Stimulated activated CD4-positive, alpha-beta T cell treated with anti-CD3 and anti-CD28 coated beads, Interleukin-1b, Interleukin-23, amount 100 ng/mL, for 24 hours (primary cell): Measurements from ENCODE around the gene MMP17.
"Not testable (repeated sequence)": the region's sequence is repeated elsewhere in the genome, so short reads cannot be mapped to it uniquely, and the experiment has no call there.

ENCODE experiments used
- DNase-seq, 4 experiments: peaks; one replicate each; pipeline ENCODE4 v3.0.0-alpha.2; 2020; ENCODE audit warnings: low read depth in 4 of 4, low spot score in 1 of 4

Gene MMP17

DNA sequence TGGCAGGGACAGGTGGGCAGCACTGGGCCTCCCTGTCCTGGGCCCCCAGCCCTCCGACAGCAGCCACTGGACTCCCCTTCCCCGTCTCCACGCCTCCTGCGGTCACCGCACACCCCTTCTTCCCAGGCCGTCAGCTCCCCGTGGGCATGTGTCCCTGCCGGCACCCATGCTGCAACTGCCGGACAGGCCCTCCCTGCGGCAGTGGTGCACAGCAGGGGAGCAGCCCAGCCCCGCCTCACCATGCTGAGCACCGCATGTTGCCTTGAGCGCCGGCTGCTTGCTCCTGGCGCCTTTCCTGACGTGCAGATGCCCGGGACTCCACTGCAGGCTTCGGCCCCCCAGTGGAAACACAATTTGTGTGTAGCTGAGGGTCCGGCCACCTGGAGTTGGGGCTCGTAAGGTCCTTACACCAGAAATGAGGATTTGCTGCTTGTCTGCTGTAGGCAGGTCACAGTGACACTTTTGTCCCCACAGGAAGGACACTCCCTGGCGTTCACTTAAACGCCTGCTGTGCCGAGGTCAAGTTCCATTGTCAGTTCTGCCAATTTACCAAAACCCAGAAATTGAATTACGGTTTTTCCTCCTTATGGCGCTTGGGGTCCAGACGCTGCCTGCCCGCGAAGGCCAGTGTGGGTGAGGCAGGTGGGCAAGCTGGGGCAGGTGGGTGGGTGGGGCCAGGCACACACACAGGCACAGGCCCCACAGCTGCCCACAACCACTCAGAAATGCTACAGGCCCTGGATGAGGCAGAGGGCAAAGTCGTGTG, 28.2 kb upstream of the MMP17 start:
- DNase-seq, result no peak

DNA sequence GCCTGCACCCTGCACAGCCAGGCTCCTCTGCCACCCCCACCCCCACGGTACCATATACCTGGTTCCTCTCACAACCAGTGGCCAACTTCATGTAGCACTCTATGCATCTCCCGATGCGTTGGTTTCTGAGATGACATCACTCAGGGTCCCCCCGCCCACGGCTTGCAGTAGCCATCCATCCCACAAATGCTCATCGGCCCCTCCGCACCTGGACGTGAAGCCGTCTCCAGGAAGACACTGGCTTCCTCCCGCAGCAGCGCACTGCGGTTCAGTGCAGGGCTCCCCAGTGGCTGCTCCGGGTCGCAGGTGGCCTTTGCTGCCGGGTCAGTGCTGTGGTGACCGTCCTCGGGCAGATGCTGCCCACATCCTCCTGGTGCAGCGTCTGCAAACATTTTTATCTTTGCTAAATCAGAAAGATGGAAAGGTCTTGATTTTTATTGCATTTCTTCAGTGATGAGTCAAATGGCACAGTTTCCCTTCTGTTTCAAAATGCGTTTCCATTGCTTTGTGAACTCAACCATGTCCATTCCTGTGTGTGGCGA, 27.5 kb upstream of the MMP17 start:
- no peak for DNase-seq

DNA sequence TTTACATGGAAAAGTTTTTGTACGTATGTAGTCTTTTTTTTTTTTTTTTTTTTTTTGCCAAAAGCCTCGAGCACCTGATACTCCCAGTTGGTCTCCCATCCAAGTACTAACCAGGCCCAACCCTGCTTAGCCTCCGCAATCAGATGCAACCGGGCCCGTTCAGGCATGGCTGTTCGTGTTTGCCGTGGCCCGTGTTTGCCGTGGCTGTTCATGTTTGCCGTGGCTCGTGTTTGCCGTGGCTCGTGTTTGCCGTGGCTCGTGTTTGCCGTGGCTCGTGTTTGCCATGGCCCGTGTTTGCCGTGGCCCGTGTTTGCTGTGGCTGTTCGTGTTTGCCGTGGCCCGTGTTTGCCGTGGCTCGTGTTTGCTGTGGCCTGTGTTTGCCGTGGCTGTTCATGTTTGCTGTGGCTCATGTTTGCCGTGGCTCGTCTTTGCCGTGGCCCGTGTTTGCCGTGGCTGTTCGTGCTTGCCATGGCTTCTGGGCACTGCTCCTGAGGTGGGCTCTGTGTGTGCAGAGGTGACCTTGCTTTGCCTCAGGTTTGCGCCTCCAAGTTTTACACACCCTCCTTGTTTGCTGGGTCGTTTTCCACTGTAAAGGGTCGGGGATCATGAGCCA, 26.8 kb upstream of the MMP17 start:
- no peak for DNase-seq

- no peak for DNase-seq
Measured at GRCh38 chr12:131803961-131804521, 24.2 kb upstream of the MMP17 start.

GRCh38 chr12:131805421-131805820, 22.8 kb upstream of the MMP17 start:
- DNase-seq, result no peak

DNA sequence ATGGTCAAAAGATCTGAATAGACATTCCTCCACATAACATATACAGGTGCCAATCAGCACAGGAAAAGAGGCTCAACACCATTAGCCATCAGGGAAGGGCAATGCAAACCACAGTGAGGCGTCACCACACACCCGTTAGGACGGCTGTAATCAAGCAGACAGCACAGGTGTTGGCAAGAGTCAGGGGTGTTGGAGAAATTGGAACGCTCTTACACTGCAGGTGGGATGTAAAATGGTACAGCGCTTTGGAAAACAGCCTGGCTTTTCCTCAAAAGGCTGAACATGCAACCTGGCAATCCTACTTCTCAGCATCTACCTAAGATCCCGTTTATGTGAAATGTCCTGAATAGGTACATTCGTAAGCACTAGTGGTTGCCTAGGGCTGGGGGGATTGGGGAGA, 21.5 kb upstream of the MMP17 start:
- no peak for DNase-seq

- no peak for DNase-seq
Measured at GRCh38 chr12:131808744-131809371, 19.3 kb upstream of the MMP17 start.

GRCh38 chr12:131809476-131810254, 18.5 kb upstream of the MMP17 start:
- not testable (repeated sequence) for DNase-seq

DNA sequence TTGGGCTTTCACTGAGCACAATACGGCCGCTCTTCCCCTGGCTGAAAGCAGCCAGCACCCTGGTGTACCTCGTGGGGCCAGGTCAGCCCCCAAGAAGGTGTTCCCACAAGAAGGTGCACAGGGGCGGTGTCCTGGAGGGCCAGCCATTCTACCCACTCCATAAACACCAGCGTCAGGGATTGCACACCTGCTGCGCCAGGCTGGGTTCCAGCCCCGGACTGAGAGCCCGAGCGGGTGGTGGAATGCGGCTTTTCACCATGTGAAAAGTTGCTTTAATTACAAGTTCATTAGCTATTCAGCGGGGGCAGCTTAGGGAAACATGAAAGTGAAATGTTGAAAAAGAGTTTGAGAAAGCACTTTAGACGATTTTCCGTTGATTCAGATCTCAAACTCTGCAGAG, 17.5 kb upstream of the MMP17 start:
- no peak for DNase-seq

DNA sequence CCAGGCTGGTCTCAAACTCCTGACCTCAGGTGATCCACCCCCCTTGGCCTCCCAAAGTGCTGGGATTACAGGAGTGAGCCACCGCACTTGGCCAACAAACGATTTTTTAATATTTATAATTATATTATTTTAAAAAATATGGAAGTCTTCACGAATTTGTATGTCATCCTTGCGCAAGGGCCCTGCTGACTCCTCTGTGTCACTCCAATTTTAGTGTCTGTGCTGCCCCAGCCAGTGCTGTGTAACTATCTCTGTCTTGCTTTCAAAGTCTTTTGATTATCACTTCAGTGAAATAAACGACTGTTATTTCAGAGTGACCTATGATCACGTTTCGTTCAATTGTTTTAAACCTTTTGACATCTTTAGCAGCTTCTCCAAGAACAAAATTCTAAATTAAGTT, 13.1 kb upstream of the MMP17 start:
- no peak for DNase-seq

GRCh38 chr12:131816495-131816894, 11.7 kb upstream of the MMP17 start:
- DNase-seq, result no peak

DNA sequence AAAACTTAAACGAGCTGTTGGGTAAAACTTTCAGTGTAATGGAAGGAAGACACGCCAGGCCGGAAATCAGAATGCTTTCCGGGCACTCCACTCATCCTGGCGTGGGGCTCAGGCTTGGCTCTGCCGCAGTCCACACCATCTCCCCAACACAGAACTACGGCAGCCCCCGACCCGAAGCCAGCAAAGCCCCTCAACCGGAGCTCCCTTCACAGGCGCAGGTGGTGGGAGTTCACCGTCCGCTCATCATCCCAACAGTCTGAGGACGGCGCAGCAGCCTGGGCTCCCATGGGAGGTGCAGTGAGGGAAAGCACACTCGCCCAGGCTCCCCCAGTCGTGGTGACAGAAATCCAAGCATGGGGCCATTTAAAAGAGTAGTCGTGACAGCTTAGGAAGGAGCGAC, 11.0 kb upstream of the MMP17 start:
- no peak for DNase-seq

- DNase-seq, result no peak
Measured at GRCh38 chr12:131818821-131819585, 9.2 kb upstream of the MMP17 start.

DNA sequence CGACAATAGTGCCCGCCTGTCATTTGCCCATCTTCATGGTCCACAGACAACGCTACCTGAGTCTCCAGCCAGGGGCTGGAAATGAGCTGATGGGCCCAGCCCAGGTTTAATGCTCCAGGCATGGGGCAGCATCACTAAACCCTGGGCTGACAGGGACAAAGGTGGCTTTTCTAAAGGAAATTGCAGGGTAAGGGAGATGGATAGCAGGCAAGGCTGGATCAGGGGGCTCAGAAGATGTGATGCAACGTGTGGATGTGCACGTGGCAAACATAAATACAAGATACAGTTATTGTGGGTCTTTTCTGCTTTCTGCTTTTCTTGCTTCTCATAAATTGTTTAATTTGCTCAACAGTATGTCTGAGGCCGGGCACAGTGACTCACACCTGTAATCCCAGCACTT, 3.7 kb upstream of the MMP17 start:
- DNase-seq, result no peak

GRCh38 chr12:131825146-131825892, 2.9 kb upstream of the MMP17 start:
- no peak for DNase-seq

DNA sequence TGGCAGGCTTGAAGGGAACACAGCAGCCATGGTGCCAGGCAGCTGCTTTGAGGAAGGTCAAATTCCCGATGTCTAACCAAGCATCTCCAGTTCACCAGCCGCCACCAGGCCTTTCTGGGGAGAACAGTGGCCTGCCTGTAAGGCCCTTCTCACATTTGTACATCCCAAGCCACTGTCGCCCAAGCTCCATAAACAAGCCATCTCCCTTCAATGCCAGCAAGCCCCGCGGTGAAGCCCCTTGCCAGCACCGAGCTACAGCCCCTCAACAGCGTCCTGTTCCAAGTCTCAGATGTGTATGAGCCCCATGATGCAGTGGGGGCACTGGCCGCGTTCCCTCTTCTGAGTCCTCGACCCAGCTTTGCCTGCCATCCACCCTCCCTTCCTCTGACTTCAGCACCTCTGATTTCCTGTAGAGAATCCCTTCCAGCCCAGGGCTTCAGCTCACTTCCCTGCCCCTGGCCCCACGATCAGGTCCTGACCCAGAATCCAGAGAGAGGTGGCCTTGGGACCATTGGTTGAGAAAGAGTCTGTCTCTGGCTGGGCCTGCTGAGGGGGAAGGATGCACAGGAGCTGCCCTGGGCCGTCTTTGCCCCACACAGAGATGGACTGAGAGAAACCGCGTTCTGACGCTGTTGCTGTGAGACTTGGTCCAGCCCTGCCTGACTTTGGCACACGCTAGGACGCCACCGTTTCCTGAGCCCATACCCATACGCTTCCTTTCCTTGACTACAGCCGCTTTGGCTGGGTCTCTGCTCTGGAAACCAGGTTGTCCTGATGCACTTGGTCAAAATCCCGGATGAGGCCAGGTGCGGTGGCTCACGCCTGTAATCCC, 1.9 kb upstream of the MMP17 start:
- no peak for DNase-seq

GRCh38 chr12:131828671-131829355, 620 bp downstream of the MMP17 start:
- no peak for DNase-seq

- DNase-seq, result no peak
Measured at GRCh38 chr12:131829356-131829747, 1.2 kb downstream of the MMP17 start.
